K562 (cell line): ENCODE data around the gene WWOX. TPM values are rescaled to one million over a fixed set of nuclear protein-coding genes. Genes with fewer than 3 reads are reported as not detected.

Experiments used
- ATAC-seq: fragments of 200-7000 bp; cut with Tn5 transposase; 3 replicates; pipeline ENCODE4 v1.9.1; 2020; ENCODE audit warnings: moderate library complexity
- BruUV-seq: library from RNA; stranded (reverse); fragments of 400-500 nt; replicated peaks from 2 replicates; lab custom pipeline; 2021; lab: Mats Ljungman, UMichigan
- CTCF ChIA-PET: fragments of 300-600 bp; formaldehyde crosslinking; extraction: SDS; loops from one replicate; lab custom pipeline; 2021; ENCODE audit warnings: low intra/inter-chr PET ratio; lab: Yijun Ruan, JAX
- POLR2A ChIA-PET: fragments of 300-600, 350-650 bp; sonication (Branson Sonifier 250); formaldehyde crosslinking; extraction: SDS; loops from one replicate; lab custom pipeline; 2021; ENCODE audit warnings: antibody characterized with exemption, inconsistent platforms; lab: Yijun Ruan, JAX
- DNase-seq, 4 experiments: peaks; one replicate each; pipeline versions ENCODE4 v3.0.0 to v3.0.0-alpha.2; 2011 to 2018; ENCODE audit warnings: low spot score in 3 of 4, mixed read lengths in 3 of 4; ENCODE audit errors: extremely low read depth in 1 of 4
- FAIRE-seq: peaks from 2 replicates; lab custom pipeline; 2011; peaks lifted over from hg19 to GRCh38; lab: Jason Lieb, UNC
- H2AFZ ChIP-seq: 2 replicates; pipeline ENCODE4 v1.6.0; 2011; ENCODE audit warnings: low read depth, low read length, control low read depth, inconsistent platforms
- H3K27ac ChIP-seq: fragments of 200-600 bp; 3 replicates; pipeline ENCODE4 v1.8.0; 2011; ENCODE audit warnings: low read depth, mild to moderate bottlenecking, control low read depth, inconsistent platforms, low read length, moderate library complexity, mixed read lengths; ENCODE audit errors: extremely low read depth
- H3K27me3 ChIP-seq, 2 experiments: fragments of 300-600 bp in 1 of 2; 2 replicates in 1 of 2; 3 replicates in 1 of 2; pipeline versions ENCODE4 v1.6.0 to v1.8.0; 2011; ENCODE audit warnings: inconsistent platforms in 2 of 2, low read length in 2 of 2, mild to moderate bottlenecking in 1 of 2, mixed read lengths in 1 of 2, moderate library complexity in 1 of 2; ENCODE audit not compliant: control insufficient read depth in 2 of 2, insufficient read depth in 2 of 2
- H3K36me3 ChIP-seq: fragments of 300-600 bp; 3 replicates; pipeline ENCODE4 v1.8.0; 2011; ENCODE audit warnings: mild to moderate bottlenecking, low read length, inconsistent platforms; ENCODE audit not compliant: control insufficient read depth, insufficient read depth
- H3K4me1 ChIP-seq, 2 experiments: fragments of 200-600 bp in 1 of 2; replicated peaks in 1 of 2; 2 replicates in 1 of 2; 3 replicates in 1 of 2; pipeline versions ENCODE4 v1.5.1 to v1.8.0; 2011; ENCODE audit warnings: inconsistent platforms in 2 of 2, low read length in 2 of 2, mild to moderate bottlenecking in 1 of 2, mixed read lengths in 1 of 2, moderate library complexity in 1 of 2; ENCODE audit not compliant: control insufficient read depth in 2 of 2, insufficient read depth in 2 of 2
- H3K4me2 ChIP-seq: 2 replicates; pipeline ENCODE4 v1.6.1; 2011; ENCODE audit warnings: low read length, control low read depth, inconsistent platforms, mixed read lengths; ENCODE audit not compliant: insufficient read depth
- H3K4me3 ChIP-seq: fragments of 200-600 bp; sonication (generic), shearing (Covaris generic); 2 replicates; pipeline ENCODE4 v1.5.1; 2016; ENCODE audit warnings: control low read depth, inconsistent platforms
- H3K79me2 ChIP-seq: fragments of 200-600 bp; 3 replicates; pipeline ENCODE4 v1.8.0; 2011; ENCODE audit warnings: low read length, inconsistent platforms; ENCODE audit not compliant: control insufficient read depth, insufficient read depth
- H3K9ac ChIP-seq, 2 experiments: 2 replicates each; pipeline versions ENCODE4 v1.6.0 to v1.6.1; 2011; ENCODE audit warnings: low read depth in 2 of 2, low read length in 2 of 2, control low read depth in 1 of 2, inconsistent platforms in 1 of 2, mild to moderate bottlenecking in 1 of 2, mixed read lengths in 1 of 2; ENCODE audit not compliant: insufficient read depth in 1 of 2
- H3K9me1 ChIP-seq: one replicate; pipeline ENCODE4 v1.6.0; 2011; ENCODE audit warnings: inconsistent platforms, mild to moderate bottlenecking, low read length, moderate library complexity; ENCODE audit not compliant: control insufficient read depth, insufficient read depth
- H3K9me3 ChIP-seq: replicated peaks from 2 replicates; pipeline ENCODE4 v1.5.1; 2011; ENCODE audit warnings: low read depth, low read length, inconsistent platforms; ENCODE audit not compliant: control insufficient read depth, insufficient read depth
- H4K20me1 ChIP-seq: replicated peaks from 2 replicates; pipeline ENCODE4 v1.6.1; 2011; ENCODE audit warnings: low read length, inconsistent platforms, mixed read lengths; ENCODE audit not compliant: control insufficient read depth, insufficient read depth
- ATF2 ChIP-seq: sonication (generic); formaldehyde crosslinking; IDR thresholded peaks from 2 replicates; pipeline ENCODE4 v1.8.1; 2022; ENCODE audit warnings: missing genetic modification reagents
- C11orf30 ChIP-seq: fragments of 450-650 bp; IDR thresholded peaks from 2 replicates; pipeline ENCODE4 v1.6.1; 2016; ENCODE audit warnings: low read depth, mild to moderate bottlenecking
- FOXA1 ChIP-seq: fragments of 450-650 bp; IDR thresholded peaks from 2 replicates; pipeline ENCODE4 v1.6.1; 2016; ENCODE audit warnings: mild to moderate bottlenecking, borderline replicate concordance
- FOXK2 ChIP-seq, 2 experiments: fragments of 450-650 bp; IDR thresholded peaks in 1 of 2; conservative IDR thresholded peaks in 1 of 2; 2 replicates each; pipeline ENCODE4 v1.6.1; 2016; ENCODE audit warnings: low read depth in 2 of 2, mild to moderate bottlenecking in 1 of 2
- FUS ChIP-seq: fragments of 200-400 bp; formaldehyde crosslinking; optimal IDR thresholded peaks from 2 replicates; pipeline ENCODE3; 2017; ENCODE audit warnings: low read depth, low read length
- IRF1 ChIP-seq: sonication (generic); formaldehyde crosslinking; IDR thresholded peaks from 2 replicates; pipeline ENCODE4 v1.8.0; 2022; ENCODE audit warnings: missing genetic modification reagents, mild to moderate bottlenecking, borderline replicate concordance
- NR2F6 ChIP-seq: fragments of 450-650 bp; formaldehyde crosslinking; IDR thresholded peaks from 2 replicates; pipeline ENCODE4 v1.4.0; 2020; ENCODE audit warnings: mild to moderate bottlenecking
- YY1 ChIP-seq, 3 experiments: IDR thresholded peaks; 2 replicates each; pipeline ENCODE4 v1.6.1; 2011; ENCODE audit warnings: low read length in 2 of 3, mild to moderate bottlenecking in 2 of 3, moderate library complexity in 2 of 3, borderline replicate concordance in 1 of 3, control low read depth in 1 of 3, low read depth in 1 of 3; ENCODE audit not compliant: insufficient read depth in 3 of 3, insufficient replicate concordance in 2 of 3, control insufficient read depth in 1 of 3, insufficient read length in 1 of 3; ENCODE audit errors: extremely low read depth in 1 of 3
- ZBTB17 ChIP-seq: fragments of 450-650 bp; formaldehyde crosslinking; IDR thresholded peaks from 2 replicates; pipeline ENCODE4 v1.4.0; 2020; ENCODE audit warnings: mild to moderate bottlenecking
- ZKSCAN1 ChIP-seq: fragments of 150-350 bp; IDR thresholded peaks from 2 replicates; pipeline ENCODE4 v1.6.1; 2016; ENCODE audit warnings: low read depth, low read length
- ZNF175 ChIP-seq: fragments of 200-800 bp; sonication (Bioruptor generic); IDR thresholded peaks from 2 replicates; pipeline ENCODE4 v1.6.1; 2016; ENCODE audit warnings: low read depth, mild to moderate bottlenecking, missing genetic modification characterization, missing compliant biosample characterization
- ZNF274 ChIP-seq: IDR thresholded peaks from 2 replicates; pipeline ENCODE4 v1.6.1; 2011; ENCODE audit warnings: low read depth, mild to moderate bottlenecking, low read length, moderate library complexity, borderline replicate concordance
- ZNF717 ChIP-seq: fragments of 250-450 bp; sonication (Bioruptor Pico); IDR thresholded peaks from 2 replicates; pipeline ENCODE4 v1.5.0; 2021
- WGBS: fragments of 100-300 bp; shearing (Covaris generic); methylation state at CpG from one replicate; pipeline ENCODE4 v1.1.6; 2016; ENCODE audit warnings: low coverage, mixed read lengths; ENCODE audit not compliant: insufficient coverage; ENCODE audit errors: missing lambda C conversion rate; 5-methylcytosine and 5-hydroxymethylcytosine counted together
- in situ Hi-C: fragments of 300-500 bp; cut with MboI; formaldehyde crosslinking; loops from 4 replicates; pipeline ENCODE4 v1.15.0; 2018; ENCODE audit warnings: inconsistent platforms, mixed read lengths
- intact Hi-C: fragments of 100-400 bp; cut with micrococcal nuclease; formaldehyde crosslinking; loops from 2 replicates; pipeline ENCODE4 v1.14.2; 2022
- polyA plus RNA-seq, 8 experiments: library from polyadenylated mRNA; depleted of rRNA in 4 of 8; stranded (reverse) in 5 of 8; unstranded in 3 of 8; fragments of >200 nt; fragmentation: Nextera tagmentation in 2 of 8; fragmentation: Illumina TruSeq in 1 of 8; extraction: Ambion mirVana in 2 of 8; extraction: Trizol in 1 of 8; gene quantifications; 2 replicates each; pipeline versions ENCODE4 v1.2.1 to v1.2.3, GENCODE V29; 2011 to 2014; ENCODE audit warnings: inconsistent platforms in 1 of 8, missing spikeins in 1 of 8
- total RNA-seq, 7 experiments: library from RNA; depleted of rRNA in 6 of 7; stranded (reverse); fragments of >200 nt in 6 of 7; fragmentation: Illumina TruSeq in 2 of 7; extraction: Trizol in 2 of 7; gene quantifications; 2 replicates each; pipeline versions ENCODE4 v1.2.1 to v1.2.3, GENCODE V29; 2011 to 2021; ENCODE audit warnings: low replicate concordance in 1 of 7
- TF ChIP-seq, protein P1 (sequence below): fragments of 450-650 bp; IDR thresholded peaks from 2 replicates; pipeline ENCODE4 v1.6.1; 2018; ENCODE audit not compliant: partially characterized antibody
- TF ChIP-seq, protein P2 (sequence below): fragments of 450-650 bp; formaldehyde crosslinking; IDR thresholded peaks from 2 replicates; pipeline ENCODE4 v1.4.0; 2020; ENCODE audit warnings: mild to moderate bottlenecking, moderate library complexity

WWOX gene
- total and polyA plus RNA-seq, 9 of the 15 experiments (the other 6 are each of a cell fraction or from before 2014, with no cell fraction given), result 1.6 to 22.7 (median 8.1) TPM

GRCh38 chr16:78599271-78599670 is 499.8 kb downstream of the WWOX start:
- CTCF ChIA-PET, result no interaction called here
- H3K27me3 ChIP-seq, result peaks cover 0 to 17% of the 10 kb centered on the region in 2 experiments; a peak in 3 of 5 replicates
- H3K79me2 ChIP-seq, result no peaks in the 10 kb centered on the region
- no peak for DNase-seq
- H3K9ac ChIP-seq, result no peak overlapping the region
- FAIRE-seq, result no peak
- no peaks in the 10 kb centered on the region for H3K36me3 ChIP-seq
- H3K4me1 ChIP-seq, result no peaks in the 10 kb centered on the region
- in situ Hi-C loops (no loop called here), intact Hi-C loops (no loop called here)
- H3K4me2 ChIP-seq, result no peak overlapping the region
- H3K9me3 ChIP-seq, result no peaks in the 10 kb centered on the region
- H2AFZ ChIP-seq, result no peak overlapping the region
- no peak for ATAC-seq
- no peak overlapping the region for H3K4me3 ChIP-seq
- POLR2A ChIA-PET, result interaction anchor here (1.3 kb wide), 1 partner anchor 37 kb away, joined by 5 read pairs; no protein-coding TSS in a partner anchor
- H4K20me1 ChIP-seq, result no peaks in the 10 kb centered on the region; the same call in 1 of the 2 replicates
- H3K9me1 ChIP-seq, result no peaks in the 10 kb centered on the region
- BruUV-seq, result no TSS peak
- no peak overlapping the region for H3K27ac ChIP-seq
- WGBS, result 0% methylated on average over 4 of the region's 4 CpGs
- TF ChIP-seq ATF2 (CRISPR knock-in tag) (no peak), C11orf30 (no peak), ZNF717 (no peak), FUS (no peak), NR2F6 (CRISPR knock-in tag) (no peak), ZNF274 (no peak), FOXA1 (no peak), ZNF175 (no peak), ZKSCAN1 (no peak), YY1 (IDR thresholded peaks at IDR 0.05; ENCODE audit: borderline replicate concordance in 1 of 3, control insufficient read depth in 1 of 3, extremely low read depth in 1 of 3, insufficient read depth in 3 of 3, insufficient read length in 1 of 3, insufficient replicate concordance in 2 of 3, low read depth in 1 of 3, low read length in 2 of 3) (no peak), FOXK2 (conservative IDR thresholded peaks at IDR 0.05 in 1 of 2, IDR thresholded peaks at IDR 0.05 in 1 of 2; ENCODE audit: low read depth in 2 of 2) (no peak), IRF1 (CRISPR knock-in tag) (no peak), ZBTB17 (CRISPR knock-in tag) (no peak)
- TF ChIP-seq, protein P1, sequence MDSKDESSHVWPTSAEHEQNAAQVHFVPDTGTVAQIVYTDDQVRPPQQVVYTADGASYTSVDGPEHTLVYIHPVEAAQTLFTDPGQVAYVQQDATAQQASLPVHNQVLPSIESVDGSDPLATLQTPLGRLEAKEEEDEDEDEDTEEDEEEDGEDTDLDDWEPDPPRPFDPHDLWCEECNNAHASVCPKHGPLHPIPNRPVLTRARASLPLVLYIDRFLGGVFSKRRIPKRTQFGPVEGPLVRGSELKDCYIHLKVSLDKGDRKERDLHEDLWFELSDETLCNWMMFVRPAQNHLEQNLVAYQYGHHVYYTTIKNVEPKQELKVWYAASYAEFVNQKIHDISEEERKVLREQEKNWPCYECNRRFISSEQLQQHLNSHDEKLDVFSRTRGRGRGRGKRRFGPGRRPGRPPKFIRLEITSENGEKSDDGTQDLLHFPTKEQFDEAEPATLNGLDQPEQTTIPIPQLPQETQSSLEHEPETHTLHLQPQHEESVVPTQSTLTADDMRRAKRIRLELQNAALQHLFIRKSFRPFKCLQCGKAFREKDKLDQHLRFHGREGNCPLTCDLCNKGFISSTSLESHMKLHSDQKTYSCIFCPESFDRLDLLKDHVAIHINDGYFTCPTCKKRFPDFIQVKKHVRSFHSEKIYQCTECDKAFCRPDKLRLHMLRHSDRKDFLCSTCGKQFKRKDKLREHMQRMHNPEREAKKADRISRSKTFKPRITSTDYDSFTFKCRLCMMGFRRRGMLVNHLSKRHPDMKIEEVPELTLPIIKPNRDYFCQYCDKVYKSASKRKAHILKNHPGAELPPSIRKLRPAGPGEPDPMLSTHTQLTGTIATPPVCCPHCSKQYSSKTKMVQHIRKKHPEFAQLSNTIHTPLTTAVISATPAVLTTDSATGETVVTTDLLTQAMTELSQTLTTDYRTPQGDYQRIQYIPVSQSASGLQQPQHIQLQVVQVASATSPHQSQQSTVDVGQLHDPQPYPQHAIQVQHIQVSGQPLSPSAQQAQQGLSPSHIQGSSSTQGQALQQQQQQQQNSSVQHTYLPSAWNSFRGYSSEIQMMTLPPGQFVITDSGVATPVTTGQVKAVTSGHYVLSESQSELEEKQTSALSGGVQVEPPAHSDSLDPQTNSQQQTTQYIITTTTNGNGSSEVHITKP, result no peak
- TF ChIP-seq, protein P2, sequence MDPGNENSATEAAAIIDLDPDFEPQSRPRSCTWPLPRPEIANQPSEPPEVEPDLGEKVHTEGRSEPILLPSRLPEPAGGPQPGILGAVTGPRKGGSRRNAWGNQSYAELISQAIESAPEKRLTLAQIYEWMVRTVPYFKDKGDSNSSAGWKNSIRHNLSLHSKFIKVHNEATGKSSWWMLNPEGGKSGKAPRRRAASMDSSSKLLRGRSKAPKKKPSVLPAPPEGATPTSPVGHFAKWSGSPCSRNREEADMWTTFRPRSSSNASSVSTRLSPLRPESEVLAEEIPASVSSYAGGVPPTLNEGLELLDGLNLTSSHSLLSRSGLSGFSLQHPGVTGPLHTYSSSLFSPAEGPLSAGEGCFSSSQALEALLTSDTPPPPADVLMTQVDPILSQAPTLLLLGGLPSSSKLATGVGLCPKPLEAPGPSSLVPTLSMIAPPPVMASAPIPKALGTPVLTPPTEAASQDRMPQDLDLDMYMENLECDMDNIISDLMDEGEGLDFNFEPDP, result no peak
